22Rv1 (cell line): ENCODE data around the gene ELOVL1.

Experiments used
- CTCF ChIP-seq: fragments of 450-650 bp; IDR thresholded peaks from 2 replicates; pipeline ENCODE4 v1.5.1; 2017; ENCODE audit warnings: mild to moderate bottlenecking
- ZFX ChIP-seq: fragments of 450-650 bp; IDR thresholded peaks from 2 replicates; pipeline ENCODE4 v1.6.1; 2017; ENCODE audit warnings: antibody characterized with exemption, borderline replicate concordance

DNA sequence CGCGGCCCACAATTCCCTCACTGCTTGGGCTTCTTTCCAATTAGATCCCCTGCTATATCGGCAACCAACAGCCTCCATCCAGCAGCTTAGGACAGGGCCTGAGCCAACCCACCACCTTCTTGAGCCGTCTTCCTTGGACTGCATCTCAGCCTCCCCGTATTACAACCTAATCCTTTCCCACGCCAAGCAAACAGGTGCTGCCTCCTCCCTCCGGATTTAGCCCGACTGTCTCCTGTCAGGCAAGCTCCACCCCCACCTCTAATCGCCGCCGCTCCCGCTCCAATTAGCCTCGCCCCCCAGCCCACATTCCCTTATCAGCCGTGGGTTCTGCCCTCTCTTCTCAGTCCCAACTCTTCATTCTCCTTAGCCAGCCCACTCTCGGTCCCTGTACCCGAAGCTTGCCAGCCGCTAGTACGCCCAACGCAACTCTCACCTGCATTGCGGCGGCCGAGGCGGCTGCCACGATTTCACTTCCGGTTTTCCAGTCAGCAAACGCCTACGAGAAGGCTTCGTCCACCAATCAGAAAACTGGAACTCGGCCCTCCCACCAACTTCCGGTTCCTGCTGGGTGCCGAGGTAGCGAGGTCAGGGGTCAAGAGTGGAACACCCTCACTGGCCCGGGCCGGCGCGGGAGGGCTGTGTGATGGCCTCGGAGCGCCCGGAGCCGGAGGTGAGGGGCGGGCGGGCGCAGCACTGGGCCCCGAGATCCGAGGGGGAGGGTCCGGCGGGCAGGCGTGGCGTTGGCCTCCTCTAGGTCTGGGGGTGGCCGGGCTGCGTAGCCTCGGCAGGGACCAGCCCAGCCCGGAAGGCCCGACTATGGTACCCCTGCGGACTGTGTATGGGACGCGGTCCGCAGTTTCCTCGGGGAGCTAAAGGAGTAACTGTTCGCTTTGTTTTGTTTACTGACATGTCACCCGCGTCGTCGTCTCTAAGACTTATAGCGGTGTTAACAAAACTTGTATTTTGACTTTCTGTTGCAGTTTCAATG is 21.8 kb upstream of the ELOVL1 start, which contains the start of the genes MED8 and SZT2:
- TF ChIP-seq CTCF = no peak
- TF ChIP-seq ZFX = no peak
